Endothelial cell of umbilical vein (primary cell): ENCODE measurements around the gene PIK3R1. TPM values are rescaled to one million over a fixed set of nuclear protein-coding genes. Genes with fewer than 3 reads are reported as not detected.

Source experiments
- BruUV-seq: library from RNA; stranded (reverse); fragments of 400-500 nt; replicated peaks from 2 replicates; lab custom pipeline; 2021; lab: Mats Ljungman, UMichigan
- CTCF ChIA-PET: fragments of 300-600, 350-600 bp; sonication (Branson Sonifier 250); formaldehyde crosslinking; loops from one replicate; lab custom pipeline; 2021; ENCODE audit warnings: antibody characterized with exemption, inconsistent platforms; lab: Charles Lee
- POLR2A ChIA-PET: fragments of 300-600, 350-600 bp; sonication (Branson Sonifier 250); formaldehyde crosslinking; loops from one replicate; lab custom pipeline; 2021; ENCODE audit warnings: antibody characterized with exemption, inconsistent platforms; lab: Charles Lee
- DNase-seq: peaks from one replicate; pipeline ENCODE4 v3.0.0-alpha.2; 2011; ENCODE audit warnings: low read depth, low spot score
- FAIRE-seq: peaks from 2 replicates; lab custom pipeline; 2011; peaks lifted over from hg19 to GRCh38; lab: Jason Lieb, UNC
- H2AFZ ChIP-seq: 2 replicates; pipeline ENCODE4 v1.6.0; 2012; ENCODE audit warnings: low read depth, low read length, control low read depth, inconsistent platforms
- H3K27ac ChIP-seq: 2 replicates; pipeline ENCODE4 v1.5.1; 2011; ENCODE audit warnings: low read depth, mild to moderate bottlenecking, control low read depth, low read length, moderate library complexity; ENCODE audit not compliant: insufficient read depth
- H3K27me3 ChIP-seq, 2 experiments: 2 replicates each; pipeline versions ENCODE4 v1.6.0 to v1.6.1; 2011; ENCODE audit warnings: low read length in 2 of 2, mixed read lengths in 1 of 2; ENCODE audit not compliant: control insufficient read depth in 2 of 2, insufficient read depth in 2 of 2
- H3K36me3 ChIP-seq, 2 experiments: 2 replicates in 1 of 2; 3 replicates in 1 of 2; pipeline ENCODE4 v1.5.1; 2011; ENCODE audit warnings: low read length in 2 of 2, mild to moderate bottlenecking in 1 of 2, moderate library complexity in 1 of 2; ENCODE audit not compliant: control insufficient read depth in 2 of 2, insufficient read depth in 2 of 2; ENCODE audit errors: extremely low read depth in 1 of 2
- H3K4me1 ChIP-seq: 3 replicates; pipeline ENCODE4 v1.5.1; 2011; ENCODE audit warnings: mild to moderate bottlenecking, low read length; ENCODE audit not compliant: control insufficient read depth, insufficient read depth; ENCODE audit errors: extremely low read depth
- H3K4me2 ChIP-seq: 2 replicates; pipeline ENCODE4 v1.6.1; 2011; ENCODE audit warnings: low read length, control low read depth, mixed read lengths; ENCODE audit not compliant: insufficient read depth
- H3K4me3 ChIP-seq, 3 experiments: fragments of 200-600 bp in 1 of 3; sonication (generic), shearing (Covaris generic) in 1 of 3; replicated peaks in 1 of 3; 2 replicates each; pipeline ENCODE4 v1.5.1; 2011 to 2016; ENCODE audit warnings: control low read depth in 3 of 3, low read length in 3 of 3, mild to moderate bottlenecking in 2 of 3, inconsistent platforms in 1 of 3, low read depth in 1 of 3, moderate library complexity in 1 of 3; ENCODE audit not compliant: insufficient read depth in 1 of 3
- H3K79me2 ChIP-seq: 2 replicates; pipeline ENCODE4 v1.6.0; 2012; ENCODE audit warnings: low read length, inconsistent platforms; ENCODE audit not compliant: control insufficient read depth, insufficient read depth
- H3K9ac ChIP-seq: replicated peaks from 2 replicates; pipeline ENCODE3; 2011; ENCODE audit warnings: low read length, control low read depth; ENCODE audit not compliant: insufficient read depth; ENCODE audit errors: extremely low read depth
- H3K9me1 ChIP-seq: replicated peaks from 3 replicates; pipeline ENCODE4 v1.6.0; 2011; ENCODE audit warnings: mild to moderate bottlenecking, low read length; ENCODE audit not compliant: control insufficient read depth, insufficient read depth; ENCODE audit errors: extremely low read depth
- H3K9me3 ChIP-seq: replicated peaks from 2 replicates; pipeline ENCODE4 v1.5.1; 2012; ENCODE audit warnings: low read length, inconsistent platforms; ENCODE audit not compliant: control insufficient read depth, insufficient read depth
- H4K20me1 ChIP-seq: replicated peaks from 2 replicates; pipeline ENCODE3; 2011; ENCODE audit warnings: mild to moderate bottlenecking, low read length; ENCODE audit not compliant: control insufficient read depth, insufficient read depth; ENCODE audit errors: extremely low read depth
- EZH2 ChIP-seq: IDR thresholded peaks from 2 replicates; pipeline ENCODE4 v1.6.1; 2012; ENCODE audit warnings: borderline replicate concordance, low read depth, mild to moderate bottlenecking, moderate library complexity, low read length, inconsistent platforms; ENCODE audit not compliant: severe bottlenecking
- FOS ChIP-seq: IDR thresholded peaks from 2 replicates; pipeline ENCODE4 v1.6.1; 2011; ENCODE audit warnings: mild to moderate bottlenecking, low read length, moderate library complexity, borderline replicate concordance; ENCODE audit not compliant: insufficient read depth
- GATA2 ChIP-seq: IDR thresholded peaks from 2 replicates; pipeline ENCODE4 v1.7.0; 2011; ENCODE audit warnings: low read depth, mild to moderate bottlenecking, moderate library complexity, mixed read lengths, low read length; ENCODE audit not compliant: insufficient read length, insufficient read depth
- JUN ChIP-seq: IDR thresholded peaks from 2 replicates; pipeline ENCODE4 v1.6.1; 2011; ENCODE audit warnings: borderline replicate concordance, low read depth; ENCODE audit not compliant: insufficient read length, insufficient read depth
- MYC ChIP-seq: IDR thresholded peaks from one replicate; pipeline ENCODE4 v1.6.1; 2011; ENCODE audit warnings: mild to moderate bottlenecking, low read depth, low read length
- POLR2A ChIP-seq: IDR thresholded peaks from 2 replicates; pipeline ENCODE4 v1.6.1; 2012; ENCODE audit warnings: low read depth, mild to moderate bottlenecking, control low read depth, low read length
- POLR2AphosphoS5 ChIP-seq: IDR thresholded peaks from 2 replicates; pipeline ENCODE4 v1.6.1; 2012; ENCODE audit warnings: low read depth, mild to moderate bottlenecking, control low read depth, low read length, moderate library complexity; ENCODE audit not compliant: insufficient read depth
- dilution Hi-C: fragments of 300-500 bp; cut with MboI; formaldehyde crosslinking; loops from one replicate; pipeline ENCODE4 v1.15.0; 2019; ENCODE audit warnings: low sequenced_read_pairs; ENCODE audit not compliant: extremely low pct_ligation_motif_present
- intact Hi-C: fragments of 100-400 bp; cut with micrococcal nuclease; formaldehyde crosslinking; loops from one replicate; pipeline ENCODE4 v1.10.0; 2022
- polyA plus RNA-seq, 4 experiments: library from polyadenylated mRNA; depleted of rRNA in 3 of 4; stranded (reverse) in 3 of 4; unstranded in 1 of 4; fragments of >200 nt; gene quantifications; 2 replicates each; pipeline versions ENCODE4 v1.2.1 to v1.2.3, GENCODE V29; 2011 to 2012; ENCODE audit warnings: missing spikeins in 1 of 4
- total RNA-seq: library from RNA; stranded (reverse); gene quantifications from 2 replicates; pipeline ENCODE4 v1.2.3, GENCODE V29; 2021
- TF ChIP-seq, protein P1 (sequence below), 2 donors: IDR thresholded peaks; 1 replicate in 1 of 2; 2 replicates in 1 of 2; pipeline ENCODE4 v1.5.1; 2011; ENCODE audit warnings: low read length in 2 of 2, mild to moderate bottlenecking in 2 of 2, moderate library complexity in 2 of 2, control low read depth in 1 of 2, inconsistent platforms in 1 of 2, low read depth in 1 of 2; ENCODE audit not compliant: insufficient read depth in 1 of 2; ENCODE audit errors: extremely low read depth in 1 of 2
- TF ChIP-seq, protein P2 (sequence below): IDR thresholded peaks from 2 replicates; pipeline ENCODE4 v1.6.1; 2011; ENCODE audit not compliant: insufficient read depth, insufficient read length

The PIK3R1 gene
- total and polyA plus RNA-seq, 2 donors (not counting 3 experiments of a cell fraction or from before 2014, with no cell fraction given): 2.8 to 30.0 TPM

DNA sequence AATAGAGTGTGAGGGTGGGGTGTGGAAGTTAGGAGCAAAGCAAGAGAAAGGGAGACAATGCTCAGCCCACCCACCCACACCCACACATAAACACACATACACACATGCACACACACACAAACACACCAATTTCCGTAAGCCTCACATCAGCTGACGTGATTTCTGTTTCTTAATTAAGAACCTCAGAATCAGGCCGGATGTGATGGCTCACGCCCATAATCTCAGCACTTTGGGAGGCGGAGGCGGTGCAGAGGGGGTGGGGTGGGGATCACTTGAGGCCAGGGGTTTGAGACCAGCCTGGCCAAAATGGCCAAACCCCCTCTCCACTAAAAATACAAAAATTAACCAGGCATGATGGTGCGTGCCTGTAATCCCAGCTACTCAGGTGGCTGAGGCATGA, 26.4 kb upstream of the PIK3R1 start:
- Histone ChIP-seq H3K9ac (no peak overlapping the region), H3K9me1 (no peaks in the 10 kb centered on the region), H3K36me3 (no peaks in the 10 kb centered on the region), H3K4me2 (no peak overlapping the region), H3K27ac (no peak overlapping the region), H3K9me3 (no peaks in the 10 kb centered on the region), H4K20me1 (no peaks in the 10 kb centered on the region), H3K4me1 (peaks cover 21% of the 10 kb centered on the region), H3K79me2 (no peaks in the 10 kb centered on the region), H3K27me3 (no peaks in the 10 kb centered on the region), H2AFZ (no peak overlapping the region), H3K4me3 (no peak overlapping the region)
- dilution Hi-C loops: no loop called here
- TF ChIP-seq FOS (no peak), POLR2A (no peak), EZH2 (no peak), POLR2AphosphoS5 (no peak), GATA2 (no peak), JUN (no peak), MYC (no peak)
- TF ChIP-seq, protein P1, sequence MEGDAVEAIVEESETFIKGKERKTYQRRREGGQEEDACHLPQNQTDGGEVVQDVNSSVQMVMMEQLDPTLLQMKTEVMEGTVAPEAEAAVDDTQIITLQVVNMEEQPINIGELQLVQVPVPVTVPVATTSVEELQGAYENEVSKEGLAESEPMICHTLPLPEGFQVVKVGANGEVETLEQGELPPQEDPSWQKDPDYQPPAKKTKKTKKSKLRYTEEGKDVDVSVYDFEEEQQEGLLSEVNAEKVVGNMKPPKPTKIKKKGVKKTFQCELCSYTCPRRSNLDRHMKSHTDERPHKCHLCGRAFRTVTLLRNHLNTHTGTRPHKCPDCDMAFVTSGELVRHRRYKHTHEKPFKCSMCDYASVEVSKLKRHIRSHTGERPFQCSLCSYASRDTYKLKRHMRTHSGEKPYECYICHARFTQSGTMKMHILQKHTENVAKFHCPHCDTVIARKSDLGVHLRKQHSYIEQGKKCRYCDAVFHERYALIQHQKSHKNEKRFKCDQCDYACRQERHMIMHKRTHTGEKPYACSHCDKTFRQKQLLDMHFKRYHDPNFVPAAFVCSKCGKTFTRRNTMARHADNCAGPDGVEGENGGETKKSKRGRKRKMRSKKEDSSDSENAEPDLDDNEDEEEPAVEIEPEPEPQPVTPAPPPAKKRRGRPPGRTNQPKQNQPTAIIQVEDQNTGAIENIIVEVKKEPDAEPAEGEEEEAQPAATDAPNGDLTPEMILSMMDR (IDR thresholded peaks at IDR 0.05; ENCODE audit: extremely low read depth in 1 of 2, insufficient read depth in 1 of 2, low read depth in 1 of 2, low read length in 2 of 2): no peak
- TF ChIP-seq, protein P2, sequence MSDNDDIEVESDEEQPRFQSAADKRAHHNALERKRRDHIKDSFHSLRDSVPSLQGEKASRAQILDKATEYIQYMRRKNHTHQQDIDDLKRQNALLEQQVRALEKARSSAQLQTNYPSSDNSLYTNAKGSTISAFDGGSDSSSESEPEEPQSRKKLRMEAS: no peak
- DNase-seq (no peak), FAIRE-seq (no peak)
- BruUV-seq: no TSS peak
- ChIA-PET CTCF (interaction anchor here (0.8 to 1.2 kb wide), 2 partner anchors 20 to 25 kb away, joined by 3 read pairs; no protein-coding TSS in a partner anchor), POLR2A (no interaction called here)
- intact Hi-C loops: no loop called here
